HG03565 (cell line): ENCODE data around the gene CSPG5.

ENCODE experiments used
- ATAC-seq: cut with Tn5 transposase; IDR thresholded peaks from one replicate; pipeline ENCODE4 v1.9.1; 2021; ENCODE audit warnings: mild to moderate bottlenecking, moderate library complexity; ENCODE audit not compliant: unreplicated experiment

CSPG5 gene, protein sequence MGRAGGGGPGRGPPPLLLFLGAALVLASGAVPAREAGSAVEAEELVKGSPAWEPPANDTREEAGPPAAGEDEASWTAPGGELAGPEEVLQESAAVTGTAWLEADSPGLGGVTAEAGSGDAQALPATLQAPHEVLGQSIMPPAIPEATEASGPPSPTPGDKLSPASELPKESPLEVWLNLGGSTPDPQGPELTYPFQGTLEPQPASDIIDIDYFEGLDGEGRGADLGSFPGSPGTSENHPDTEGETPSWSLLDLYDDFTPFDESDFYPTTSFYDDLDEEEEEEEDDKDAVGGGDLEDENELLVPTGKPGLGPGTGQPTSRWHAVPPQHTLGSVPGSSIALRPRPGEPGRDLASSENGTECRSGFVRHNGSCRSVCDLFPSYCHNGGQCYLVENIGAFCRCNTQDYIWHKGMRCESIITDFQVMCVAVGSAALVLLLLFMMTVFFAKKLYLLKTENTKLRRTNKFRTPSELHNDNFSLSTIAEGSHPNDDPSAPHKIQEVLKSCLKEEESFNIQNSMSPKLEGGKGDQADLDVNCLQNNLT

DNA sequence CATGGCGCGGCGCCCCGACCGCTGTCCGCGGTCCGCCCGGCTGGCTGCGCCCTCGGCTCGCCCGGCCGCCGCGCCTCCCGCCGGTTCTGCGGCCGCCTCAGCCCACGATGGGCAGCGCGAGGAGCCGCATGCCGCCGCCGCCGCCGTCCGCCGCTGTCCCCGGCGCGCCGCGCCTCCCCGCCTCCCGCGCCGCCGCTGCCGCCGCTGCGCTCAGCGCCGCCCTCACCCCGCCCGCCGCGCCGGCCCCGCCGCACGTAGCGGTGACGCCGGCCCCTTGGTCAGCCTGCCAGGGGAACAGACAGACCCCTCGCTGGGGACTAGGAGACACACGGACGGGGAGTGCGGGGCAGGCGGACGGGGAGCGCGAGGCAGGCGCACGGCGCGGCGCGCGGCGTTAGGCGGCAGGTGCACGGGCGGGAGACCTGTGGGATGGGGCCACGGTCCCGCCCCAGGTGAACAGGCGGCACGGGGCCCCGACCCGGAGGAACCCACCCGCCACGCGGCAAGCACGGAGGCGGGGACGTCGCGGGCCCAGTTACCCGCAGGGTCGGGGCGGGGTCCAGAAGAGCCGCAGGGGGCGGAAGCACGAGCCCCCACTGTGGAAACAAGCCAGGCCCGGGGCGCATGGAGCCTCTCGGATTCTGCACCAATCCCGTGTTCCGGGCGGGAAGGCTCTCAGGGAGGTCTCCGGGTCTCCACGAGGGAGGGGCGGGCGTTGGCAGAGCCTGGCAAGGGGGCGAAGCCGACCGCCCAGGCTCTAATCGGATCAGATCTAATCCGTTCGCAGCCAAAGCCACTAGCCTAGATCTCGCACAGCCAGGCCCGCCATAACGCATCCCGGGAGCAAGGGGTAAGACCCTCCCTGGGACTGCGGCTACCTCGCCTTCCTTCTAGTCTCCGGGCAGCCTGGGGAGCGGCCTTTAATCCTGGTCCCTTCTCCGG, at the start of gene CSPG5:
Gene CSPG5 (minus strand): TSS at position 175 of the 942 bp plus-strand sequence. CDS start 172 bp downstream, at position 3.
- ATAC-seq: no peak

GRCh38 chr3:47628426-47628825, 49.8 kb upstream of the CSPG5 start:
- no peak for ATAC-seq

GRCh38 chr3:47622671-47623461, 44.2 kb upstream of the CSPG5 start:
- no peak for ATAC-seq

GRCh38 chr3:47617086-47618010, 38.7 kb upstream of the CSPG5 start:
- no peak for ATAC-seq

DNA sequence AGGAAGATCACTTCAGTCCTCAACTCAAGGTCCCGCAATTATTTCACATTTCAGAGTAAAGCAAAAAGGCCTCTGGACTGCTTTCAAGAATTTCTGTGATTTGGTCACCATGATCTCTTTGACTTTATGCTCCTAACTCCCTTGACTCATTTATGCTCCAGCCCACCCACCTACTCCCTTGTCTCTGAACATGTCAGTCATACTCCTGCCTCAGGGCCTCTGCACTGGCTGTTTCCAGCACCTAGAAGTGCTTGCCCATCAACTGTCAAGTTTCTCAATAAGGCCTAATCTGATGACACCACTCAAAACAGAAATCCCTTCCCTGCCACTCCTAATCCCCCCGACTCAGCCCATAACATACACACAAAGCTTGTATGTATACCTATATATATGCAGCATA, 36.1 kb upstream of the CSPG5 start:
- no peak for ATAC-seq

- no peak for ATAC-seq
Measured at GRCh38 chr3:47613722-47614121, 35.1 kb upstream of the CSPG5 start.

- ATAC-seq: no peak
Measured at GRCh38 chr3:47612879-47613278, 34.2 kb upstream of the CSPG5 start.

DNA sequence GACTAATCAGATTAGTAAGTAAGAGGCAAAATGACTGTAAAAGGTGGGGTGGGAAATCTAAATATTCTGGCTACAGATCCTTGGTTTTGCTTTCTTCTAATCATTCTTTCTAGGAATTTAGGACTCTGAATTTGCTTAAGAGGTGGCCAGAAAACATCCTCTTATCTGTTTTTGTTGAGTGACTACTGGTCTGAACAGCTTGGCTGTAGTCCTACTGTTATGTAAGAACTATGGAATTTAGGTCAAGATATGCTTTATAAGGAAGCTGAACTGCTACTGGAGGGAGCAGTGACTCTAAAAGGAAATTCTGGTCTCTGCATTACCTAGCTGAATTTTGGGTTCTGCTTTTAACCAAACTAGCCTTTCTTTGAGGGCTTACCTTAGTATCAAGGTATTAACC, 33.5 kb upstream of the CSPG5 start:
- ATAC-seq: no peak

- no peak for ATAC-seq
Measured at GRCh38 chr3:47611576-47611975, 32.9 kb upstream of the CSPG5 start.

GRCh38 chr3:47610583-47610982, 31.9 kb upstream of the CSPG5 start:
- no peak for ATAC-seq

DNA sequence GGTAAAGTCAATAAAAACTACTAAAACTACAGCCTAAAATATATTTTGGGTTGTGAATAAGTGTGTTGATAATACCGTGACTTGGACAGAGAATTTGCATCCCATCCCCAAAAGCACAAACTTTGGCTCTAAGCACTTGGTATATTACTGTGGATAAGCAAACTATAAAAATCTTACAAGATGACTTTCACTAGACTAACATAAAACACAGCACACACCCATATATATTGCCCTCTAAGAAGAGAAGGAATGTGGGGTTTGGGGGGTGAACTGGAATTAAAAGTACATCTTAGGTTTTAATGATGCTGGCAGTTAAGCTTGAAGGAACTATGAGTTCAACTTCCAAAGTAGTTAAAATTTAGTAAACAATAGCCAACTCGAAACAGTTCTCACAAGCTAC, 28.7 kb upstream of the CSPG5 start:
- ATAC-seq: no peak

- no peak for ATAC-seq
Measured at GRCh38 chr3:47606165-47606564, 27.5 kb upstream of the CSPG5 start.

DNA sequence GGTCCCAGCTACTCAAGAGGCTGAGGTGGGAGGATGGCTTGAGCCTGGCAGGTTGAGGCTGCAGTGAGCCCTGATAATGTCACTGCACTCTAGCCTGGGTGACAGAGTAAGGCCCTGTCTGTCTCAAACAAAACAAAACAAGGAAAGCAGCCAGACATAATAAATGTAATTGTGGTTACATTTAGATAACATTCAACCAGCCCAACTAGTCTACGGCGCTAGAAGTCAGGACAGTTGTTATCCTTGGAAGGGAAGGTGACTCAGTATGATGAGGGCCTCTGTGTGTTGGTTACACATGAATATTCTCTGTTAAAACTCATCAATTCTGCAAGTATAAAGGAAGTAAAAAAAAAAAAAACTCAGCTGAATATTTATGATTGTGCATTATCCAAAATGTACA, 27.0 kb upstream of the CSPG5 start:
- ATAC-seq: no peak

DNA sequence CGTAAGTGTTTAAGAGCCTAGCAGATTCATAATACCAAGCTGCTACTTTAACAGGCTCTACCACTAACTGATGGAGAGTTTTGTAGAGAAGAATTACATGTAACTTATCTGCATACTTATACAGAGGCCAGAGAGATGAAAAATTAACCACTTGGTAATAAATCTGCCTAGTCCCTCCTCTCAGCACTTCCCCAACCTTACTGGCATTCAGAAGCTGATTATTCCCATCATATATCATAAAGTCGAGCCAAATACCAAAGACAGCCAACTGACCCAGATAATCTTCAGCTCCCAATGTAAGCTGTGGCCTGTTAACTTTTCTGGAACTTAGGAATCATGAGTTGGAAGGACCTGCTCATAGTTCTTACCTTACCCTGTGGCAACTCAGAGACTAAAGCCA, 25.5 kb upstream of the CSPG5 start:
- no peak for ATAC-seq

DNA sequence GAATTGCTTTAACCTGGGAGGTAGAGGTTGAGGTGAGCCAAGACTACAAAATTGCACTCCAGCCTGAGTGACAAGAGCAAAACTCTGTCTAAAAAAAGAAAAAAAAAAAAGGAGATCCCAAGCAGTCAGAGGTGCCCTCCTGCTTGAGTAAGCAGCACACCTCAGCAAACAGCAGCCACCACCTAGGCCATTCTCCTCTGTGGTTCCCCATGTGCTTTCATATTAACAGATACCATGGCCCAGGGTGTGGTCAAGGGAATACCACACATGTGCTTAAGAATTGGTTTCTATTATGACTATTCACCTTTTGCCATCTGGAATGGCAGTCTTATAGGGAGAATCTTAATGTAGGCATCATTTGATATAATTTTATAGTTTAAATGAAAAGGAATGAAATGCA, 24.7 kb upstream of the CSPG5 start:
- ATAC-seq: no peak

DNA sequence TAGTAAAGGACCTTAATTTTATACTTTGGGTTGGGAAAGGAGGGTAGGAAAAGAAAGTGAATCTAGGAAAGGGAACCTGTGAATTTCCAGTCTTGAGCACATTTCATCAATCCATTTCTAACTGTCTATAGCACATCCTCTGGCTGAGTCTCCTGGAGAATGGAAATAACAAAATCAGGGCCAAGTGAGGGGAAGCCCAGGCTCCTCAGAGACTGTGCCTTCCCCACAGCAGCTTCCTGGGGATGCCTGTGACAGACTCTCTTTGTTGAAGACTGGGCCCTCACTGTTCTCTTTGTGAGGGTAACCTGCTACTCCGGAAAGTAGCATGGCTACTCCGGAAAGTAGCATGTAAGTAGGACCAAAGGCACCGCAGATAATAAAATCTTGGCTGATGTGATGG, 22.6 kb upstream of the CSPG5 start:
- ATAC-seq: no peak

- no peak for ATAC-seq
Measured at GRCh38 chr3:47594792-47595191, 16.1 kb upstream of the CSPG5 start.

GRCh38 chr3:47592066-47592795, 13.6 kb upstream of the CSPG5 start:
- ATAC-seq: no peak

- no peak for ATAC-seq
Measured at GRCh38 chr3:47590216-47590615, 11.6 kb upstream of the CSPG5 start.
